ENCODE data around the gene TRIM65. TPM values are rescaled to one million over a fixed set of nuclear protein-coding genes. Genes with fewer than 3 reads are reported as not detected.

Gene TRIM65
- total and polyA plus RNA-seq, 2 of the 13 experiments (the other 11 are each of a cell fraction or from before 2014, with no cell fraction given): 10.3 to 22.4 TPM

- TF ChIP-seq IKZF4 (CRISPR knock-in tag; IDR thresholded peaks at IDR 0.05; ENCODE audit: borderline replicate concordance, low read depth, not compliant biosample characterization) (no peak), DZIP1 (CRISPR knock-in tag; IDR thresholded peaks at IDR 0.05) (no peak), MED8 (CRISPR knock-in tag; IDR thresholded peaks at IDR 0.05; ENCODE audit: insufficient replicate concordance) (no peak), NR1H2 (CRISPR knock-in tag; IDR thresholded peaks at IDR 0.05; ENCODE audit: borderline replicate concordance, low read depth) (no peak), ZNF382 (CRISPR knock-in tag; IDR thresholded peaks at IDR 0.05; ENCODE audit: borderline replicate concordance) (no peak), ZSCAN31 (CRISPR knock-in tag; IDR thresholded peaks at IDR 0.05; ENCODE audit: low read depth) (peak; percentile 74; the same call in 1 of the 2 replicates), SNRNP70 (IDR thresholded peaks at IDR 0.05; ENCODE audit: low read depth, low read length) (no peak), ETV6 (CRISPR knock-in tag; conservative IDR thresholded peaks at IDR 0.05) (no peak), TOPORS (CRISPR knock-in tag; IDR thresholded peaks at IDR 0.05) (peak; percentile 21; the same call in 1 of the 2 replicates), ATF7 (IDR thresholded peaks at IDR 0.05) (no peak), ATF7 (CRISPR knock-in tag; IDR thresholded peaks at IDR 0.05) (no peak), KLF16 (CRISPR knock-in tag; IDR thresholded peaks at IDR 0.05) (peak in 1 of 2 experiments; percentile 82; a peak in 2 of 4 replicates), YEATS2 (CRISPR knock-in tag; IDR thresholded peaks at IDR 0.05; ENCODE audit: borderline replicate concordance) (peak; percentile 59), BATF2 (CRISPR knock-in tag; IDR thresholded peaks at IDR 0.05) (no peak), NFIC (IDR thresholded peaks at IDR 0.05; ENCODE audit: low read length) (no peak)
- TF ChIP-seq, protein P1, sequence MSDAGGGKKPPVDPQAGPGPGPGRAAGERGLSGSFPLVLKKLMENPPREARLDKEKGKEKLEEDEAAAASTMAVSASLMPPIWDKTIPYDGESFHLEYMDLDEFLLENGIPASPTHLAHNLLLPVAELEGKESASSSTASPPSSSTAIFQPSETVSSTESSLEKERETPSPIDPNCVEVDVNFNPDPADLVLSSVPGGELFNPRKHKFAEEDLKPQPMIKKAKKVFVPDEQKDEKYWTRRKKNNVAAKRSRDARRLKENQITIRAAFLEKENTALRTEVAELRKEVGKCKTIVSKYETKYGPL (CRISPR knock-in tag; IDR thresholded peaks at IDR 0.05): no peak
- TF ChIP-seq, protein P2, sequence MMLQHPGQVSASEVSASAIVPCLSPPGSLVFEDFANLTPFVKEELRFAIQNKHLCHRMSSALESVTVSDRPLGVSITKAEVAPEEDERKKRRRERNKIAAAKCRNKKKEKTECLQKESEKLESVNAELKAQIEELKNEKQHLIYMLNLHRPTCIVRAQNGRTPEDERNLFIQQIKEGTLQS (CRISPR knock-in tag; IDR thresholded peaks at IDR 0.05): no peak
- TF ChIP-seq, protein P3, sequence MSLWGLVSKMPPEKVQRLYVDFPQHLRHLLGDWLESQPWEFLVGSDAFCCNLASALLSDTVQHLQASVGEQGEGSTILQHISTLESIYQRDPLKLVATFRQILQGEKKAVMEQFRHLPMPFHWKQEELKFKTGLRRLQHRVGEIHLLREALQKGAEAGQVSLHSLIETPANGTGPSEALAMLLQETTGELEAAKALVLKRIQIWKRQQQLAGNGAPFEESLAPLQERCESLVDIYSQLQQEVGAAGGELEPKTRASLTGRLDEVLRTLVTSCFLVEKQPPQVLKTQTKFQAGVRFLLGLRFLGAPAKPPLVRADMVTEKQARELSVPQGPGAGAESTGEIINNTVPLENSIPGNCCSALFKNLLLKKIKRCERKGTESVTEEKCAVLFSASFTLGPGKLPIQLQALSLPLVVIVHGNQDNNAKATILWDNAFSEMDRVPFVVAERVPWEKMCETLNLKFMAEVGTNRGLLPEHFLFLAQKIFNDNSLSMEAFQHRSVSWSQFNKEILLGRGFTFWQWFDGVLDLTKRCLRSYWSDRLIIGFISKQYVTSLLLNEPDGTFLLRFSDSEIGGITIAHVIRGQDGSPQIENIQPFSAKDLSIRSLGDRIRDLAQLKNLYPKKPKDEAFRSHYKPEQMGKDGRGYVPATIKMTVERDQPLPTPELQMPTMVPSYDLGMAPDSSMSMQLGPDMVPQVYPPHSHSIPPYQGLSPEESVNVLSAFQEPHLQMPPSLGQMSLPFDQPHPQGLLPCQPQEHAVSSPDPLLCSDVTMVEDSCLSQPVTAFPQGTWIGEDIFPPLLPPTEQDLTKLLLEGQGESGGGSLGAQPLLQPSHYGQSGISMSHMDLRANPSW (CRISPR knock-in tag; IDR thresholded peaks at IDR 0.05; ENCODE audit: borderline replicate concordance): no peak; the same call in none of the 2 replicates
These were observed 4.9 kb downstream of the TRIM65 start (continued) for GRCh38 chr17:75891605-75892555.

All from HepG2 (cell line).